K562 (cell line): ENCODE measurements around the gene MAP7D1. TPM values are rescaled to one million over a fixed set of nuclear protein-coding genes. Genes with fewer than 3 reads are reported as not detected.

Experiments
- CUX1 ChIP-seq: fragments of 200-800 bp; sonication (Bioruptor generic); IDR thresholded peaks from 2 replicates; pipeline ENCODE4 v1.6.1; 2016; ENCODE audit warnings: missing genetic modification characterization, missing compliant biosample characterization
- PATZ1 ChIP-seq: fragments of 250-450 bp; sonication (Bioruptor Pico); IDR thresholded peaks from 2 replicates; pipeline ENCODE4 v1.5.0; 2020; ENCODE audit warnings: mild to moderate bottlenecking, borderline replicate concordance
- REST ChIP-seq, 2 experiments: fragments of 450-650 bp; formaldehyde crosslinking in 1 of 2; IDR thresholded peaks; 2 replicates each; pipeline versions ENCODE4 v1.4.0 to v1.6.1; 2014 to 2020; ENCODE audit warnings: mild to moderate bottlenecking in 2 of 2, borderline replicate concordance in 1 of 2, low read depth in 1 of 2
- ZC3H8 ChIP-seq: fragments of 450-650 bp; IDR thresholded peaks from 2 replicates; pipeline ENCODE4 v1.6.1; 2017
- ZFX ChIP-seq: sonication (generic); formaldehyde crosslinking; IDR thresholded peaks from 2 replicates; pipeline ENCODE4 v1.8.0; 2022; ENCODE audit warnings: mild to moderate bottlenecking, missing genetic modification reagents, moderate library complexity
- polyA plus RNA-seq, 8 experiments: library from polyadenylated mRNA; depleted of rRNA in 4 of 8; stranded (reverse) in 5 of 8; unstranded in 3 of 8; fragments of >200 nt; fragmentation: Nextera tagmentation in 2 of 8; fragmentation: Illumina TruSeq in 1 of 8; extraction: Ambion mirVana in 2 of 8; extraction: Trizol in 1 of 8; gene quantifications; 2 replicates each; pipeline versions ENCODE4 v1.2.1 to v1.2.3, GENCODE V29; 2011 to 2014; ENCODE audit warnings: inconsistent platforms in 1 of 8, missing spikeins in 1 of 8
- total RNA-seq, 7 experiments: library from RNA; depleted of rRNA in 6 of 7; stranded (reverse); fragments of >200 nt in 6 of 7; fragmentation: Illumina TruSeq in 2 of 7; extraction: Trizol in 2 of 7; gene quantifications; 2 replicates each; pipeline versions ENCODE4 v1.2.1 to v1.2.3, GENCODE V29; 2011 to 2021; ENCODE audit warnings: low replicate concordance in 1 of 7
- TF ChIP-seq, protein P1 (sequence below): fragments of 250-450 bp; sonication (Bioruptor Pico); IDR thresholded peaks from 2 replicates; pipeline ENCODE4 v1.5.0; 2020; ENCODE audit warnings: mild to moderate bottlenecking
- TF ChIP-seq, protein P2 (sequence below): sonication (generic); formaldehyde crosslinking; IDR thresholded peaks from 2 replicates; pipeline ENCODE4 v1.5.0; 2020; ENCODE audit warnings: missing genetic modification reagents

The MAP7D1 gene
- total and polyA plus RNA-seq, 9 of the 15 experiments (the other 6 are each of a cell fraction or from before 2014, with no cell fraction given) = 3.6 to 108 (median 34.5) TPM

- TF ChIP-seq PATZ1 (CRISPR knock-in tag) (no peak), CUX1 (CRISPR knock-in tag) (no peak), ZFX (CRISPR knock-in tag) (peak; percentile 97), ZC3H8 (no peak), REST (IDR thresholded peaks at IDR 0.05; ENCODE audit: borderline replicate concordance) (peak; percentile 97), REST (CRISPR knock-in tag; IDR thresholded peaks at IDR 0.05; ENCODE audit: low read depth) (no peak)
- TF ChIP-seq, protein P1, sequence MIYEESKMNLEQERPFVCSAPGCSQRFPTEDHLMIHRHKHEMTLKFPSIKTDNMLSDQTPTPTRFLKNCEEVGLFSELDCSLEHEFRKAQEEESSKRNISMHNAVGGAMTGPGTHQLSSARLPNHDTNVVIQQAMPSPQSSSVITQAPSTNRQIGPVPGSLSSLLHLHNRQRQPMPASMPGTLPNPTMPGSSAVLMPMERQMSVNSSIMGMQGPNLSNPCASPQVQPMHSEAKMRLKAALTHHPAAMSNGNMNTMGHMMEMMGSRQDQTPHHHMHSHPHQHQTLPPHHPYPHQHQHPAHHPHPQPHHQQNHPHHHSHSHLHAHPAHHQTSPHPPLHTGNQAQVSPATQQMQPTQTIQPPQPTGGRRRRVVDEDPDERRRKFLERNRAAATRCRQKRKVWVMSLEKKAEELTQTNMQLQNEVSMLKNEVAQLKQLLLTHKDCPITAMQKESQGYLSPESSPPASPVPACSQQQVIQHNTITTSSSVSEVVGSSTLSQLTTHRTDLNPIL (CRISPR knock-in tag) = no peak
- TF ChIP-seq, protein P2, sequence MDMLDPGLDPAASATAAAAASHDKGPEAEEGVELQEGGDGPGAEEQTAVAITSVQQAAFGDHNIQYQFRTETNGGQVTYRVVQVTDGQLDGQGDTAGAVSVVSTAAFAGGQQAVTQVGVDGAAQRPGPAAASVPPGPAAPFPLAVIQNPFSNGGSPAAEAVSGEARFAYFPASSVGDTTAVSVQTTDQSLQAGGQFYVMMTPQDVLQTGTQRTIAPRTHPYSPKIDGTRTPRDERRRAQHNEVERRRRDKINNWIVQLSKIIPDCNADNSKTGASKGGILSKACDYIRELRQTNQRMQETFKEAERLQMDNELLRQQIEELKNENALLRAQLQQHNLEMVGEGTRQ (CRISPR knock-in tag) = peak; percentile 100
Measured at GRCh38 chr1:36223996-36224536, 68.1 kb downstream of the MAP7D1 start, which contains the start of gene THRAP3 (continued).
